ENCODE data around the gene PLA2G2F.

PLA2G2F gene

GRCh38 chr1:20124456-20125057 lies 14.6 kb upstream of the PLA2G2F start:
- H3K4me2 ChIP-seq (ENCODE audit: low read length): no peak overlapping the region
- no peaks in the 10 kb centered on the region for H3K79me2 ChIP-seq (ENCODE audit: control insufficient read depth, low read length)

GRCh38 chr1:20125100-20125499 lies 14.0 kb upstream of the PLA2G2F start:
- Histone ChIP-seq H3K27me3 (ENCODE audit: control insufficient read depth, low read length) (peaks cover 28% of the 10 kb centered on the region), H3K27ac (ENCODE audit: low read depth, low read length) (no peak overlapping the region), H3F3A (ENCODE audit: control insufficient read depth, insufficient read depth) (no peaks in the 10 kb centered on the region), H4K20me1 (ENCODE audit: control insufficient read depth, insufficient read depth, low read depth, low read length) (no peaks in the 10 kb centered on the region), H3K4me2 (ENCODE audit: low read length) (no peak overlapping the region), H3K4me1 (ENCODE audit: control insufficient read depth, low read length) (no peaks in the 10 kb centered on the region), H3K36me3 (ENCODE audit: control insufficient read depth, low read length) (no peaks in the 10 kb centered on the region), H3K9me3 (ENCODE audit: control insufficient read depth, insufficient read depth, low read length) (no peaks in the 10 kb centered on the region), H3K9me2 (replicated peaks; ENCODE audit: control insufficient read depth, low read length) (no peaks in the 10 kb centered on the region), H3K79me2 (ENCODE audit: control insufficient read depth, low read length) (no peaks in the 10 kb centered on the region), H3K4me3 (ENCODE audit: low read length) (no peak overlapping the region)
- TF ChIP-seq EZH2phosphoT487 (IDR thresholded peaks at IDR 0.05; ENCODE audit: borderline replicate concordance, low read length): no peak
- no peak for TF ChIP-seq CTCF (IDR thresholded peaks at IDR 0.05; ENCODE audit: low read depth, low read length, poor library complexity, severe bottlenecking)

More at GRCh38 chr1:20124456-20125057, 14.6 kb upstream of the PLA2G2F start:
- no peaks in the 10 kb centered on the region for H3K36me3 ChIP-seq (ENCODE audit: control insufficient read depth, low read length)
- no peak for TF ChIP-seq CTCF (IDR thresholded peaks at IDR 0.05; ENCODE audit: low read depth, low read length, poor library complexity, severe bottlenecking)
- no peak for TF ChIP-seq EZH2phosphoT487 (IDR thresholded peaks at IDR 0.05; ENCODE audit: borderline replicate concordance, low read length)
- H3K27me3 ChIP-seq (ENCODE audit: control insufficient read depth, low read length): peaks cover 28% of the 10 kb centered on the region
- H4K20me1 ChIP-seq (ENCODE audit: control insufficient read depth, insufficient read depth, low read depth, low read length): no peaks in the 10 kb centered on the region
- H3K9me3 ChIP-seq (ENCODE audit: control insufficient read depth, insufficient read depth, low read length): no peaks in the 10 kb centered on the region
- no peaks in the 10 kb centered on the region for H3F3A ChIP-seq (ENCODE audit: control insufficient read depth, insufficient read depth)
- no peak overlapping the region for H3K4me3 ChIP-seq (ENCODE audit: low read length)
- H3K9me2 ChIP-seq (replicated peaks; ENCODE audit: control insufficient read depth, low read length): no peaks in the 10 kb centered on the region
- H3K4me1 ChIP-seq (ENCODE audit: control insufficient read depth, low read length): peaks cover 4% of the 10 kb centered on the region
- no peak overlapping the region for H3K27ac ChIP-seq (ENCODE audit: low read depth, low read length)

GRCh38 chr1:20126041-20126805 lies 12.9 kb upstream of the PLA2G2F start:
- no peak overlapping the region for H3K27ac ChIP-seq (ENCODE audit: low read depth, low read length)
- H3K9me2 ChIP-seq (replicated peaks; ENCODE audit: control insufficient read depth, low read length): no peaks in the 10 kb centered on the region
- H3F3A ChIP-seq (ENCODE audit: control insufficient read depth, insufficient read depth): no peaks in the 10 kb centered on the region
- H3K36me3 ChIP-seq (ENCODE audit: control insufficient read depth, low read length): no peaks in the 10 kb centered on the region
- no peaks in the 10 kb centered on the region for H3K4me1 ChIP-seq (ENCODE audit: control insufficient read depth, low read length)
- no peak overlapping the region for H3K4me3 ChIP-seq (ENCODE audit: low read length)
- no peaks in the 10 kb centered on the region for H4K20me1 ChIP-seq (ENCODE audit: control insufficient read depth, insufficient read depth, low read depth, low read length)
- no peaks in the 10 kb centered on the region for H3K79me2 ChIP-seq (ENCODE audit: control insufficient read depth, low read length)
- H3K27me3 ChIP-seq (ENCODE audit: control insufficient read depth, low read length): peaks cover 24% of the 10 kb centered on the region
- no peaks in the 10 kb centered on the region for H3K9me3 ChIP-seq (ENCODE audit: control insufficient read depth, insufficient read depth, low read length)
- no peak overlapping the region for H3K4me2 ChIP-seq (ENCODE audit: low read length)
- TF ChIP-seq CTCF (IDR thresholded peaks at IDR 0.05; ENCODE audit: low read depth, low read length, poor library complexity, severe bottlenecking): no peak
- TF ChIP-seq EZH2phosphoT487 (IDR thresholded peaks at IDR 0.05; ENCODE audit: borderline replicate concordance, low read length): no peak
